GM18909 (cell line): ENCODE results near the gene MLPH.

ENCODE experiments used
- ATAC-seq: cut with Tn5 transposase; IDR thresholded peaks from one replicate; pipeline ENCODE4 v1.9.1; 2021; ENCODE audit warnings: mild to moderate bottlenecking; ENCODE audit not compliant: unreplicated experiment, poor library complexity

The MLPH gene

GRCh38 chr2:237561221-237561620, 74.2 kb downstream of the MLPH start:
- no peak for ATAC-seq

DNA sequence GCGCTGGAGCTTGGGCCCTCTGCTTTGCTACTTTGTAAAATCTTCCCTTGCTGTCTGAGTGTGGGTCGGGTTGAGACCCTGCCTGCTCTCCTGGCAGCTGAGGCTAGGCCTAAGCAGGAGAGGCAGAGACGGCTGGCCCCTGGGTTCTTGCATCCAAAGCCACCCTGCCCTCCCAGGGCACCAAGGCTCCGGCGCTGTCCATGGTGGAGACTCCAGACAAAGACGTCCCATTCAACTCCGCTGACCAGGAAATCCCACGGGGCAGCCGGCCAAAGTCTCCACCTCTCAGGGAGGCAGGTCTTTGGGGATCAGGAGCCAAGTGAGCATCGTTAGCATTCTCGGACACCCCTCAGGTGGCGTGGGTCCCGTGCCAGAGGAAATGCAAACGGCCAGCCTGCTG, 76.8 kb downstream of the MLPH start:
- ATAC-seq = no peak

- ATAC-seq = no peak
Observed at GRCh38 chr2:237564526-237565131, 77.6 kb downstream of the MLPH start.

DNA sequence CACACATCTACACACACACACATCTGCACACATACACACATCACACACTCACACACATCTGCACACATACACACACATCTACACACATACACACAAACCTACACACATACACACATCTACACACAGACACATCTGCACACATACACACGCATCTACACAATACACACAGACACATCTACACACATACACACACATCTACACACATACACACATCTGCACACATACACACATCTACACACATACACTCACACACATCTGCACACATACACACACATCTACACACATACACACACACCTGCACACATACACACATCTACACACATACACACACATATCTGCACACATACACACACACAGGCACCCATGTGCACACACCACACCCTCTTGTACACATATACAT, 78.9 kb downstream of the MLPH start:
- no peak for ATAC-seq

GRCh38 chr2:237566401-237567235, 79.6 kb downstream of the MLPH start, which contains the start of gene PRLH:
Gene PRLH, plus strand, starts transcription at chr2:237566574. Its CDS starts 0 bp downstream, at chr2:237566574.
- ATAC-seq = no peak

DNA sequence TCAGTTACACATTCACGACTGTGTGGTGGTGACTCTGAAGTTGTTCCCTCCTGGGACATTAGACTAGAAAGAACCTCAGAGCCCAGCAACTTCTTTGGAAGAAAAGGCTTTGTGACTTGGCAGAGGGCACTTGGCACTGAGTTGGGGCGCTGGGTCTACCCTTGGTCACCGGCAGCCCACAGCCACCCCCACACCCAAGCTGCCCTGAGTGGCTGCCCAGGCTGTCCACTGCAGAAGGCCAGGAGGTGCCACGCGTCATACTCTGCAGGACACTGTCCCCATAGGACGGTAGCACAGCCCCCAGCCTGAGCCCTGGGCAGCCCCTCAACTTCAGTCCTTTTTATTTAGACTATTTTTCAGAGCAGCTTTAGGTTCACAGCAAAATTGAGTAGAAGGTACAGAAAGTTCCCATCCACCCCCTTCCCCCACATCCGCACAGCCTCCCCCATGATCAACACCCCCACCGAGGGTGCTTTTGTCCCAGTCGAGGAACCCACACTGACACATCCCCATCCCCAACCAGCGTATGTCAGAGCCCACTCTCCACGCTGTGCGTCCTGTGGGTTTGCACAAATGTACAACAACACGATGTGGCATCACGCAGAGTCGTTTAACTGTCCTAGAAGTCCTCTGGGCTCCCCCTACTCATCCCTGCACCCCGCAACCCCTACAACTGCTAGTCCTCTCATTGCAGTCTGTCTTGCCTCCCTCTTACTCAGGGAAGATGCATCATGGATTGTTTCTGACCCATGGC, 80.4 kb downstream of the MLPH start:
- ATAC-seq = no peak

GRCh38 chr2:237568121-237568660, 81.1 kb downstream of the MLPH start:
- ATAC-seq = no peak

DNA sequence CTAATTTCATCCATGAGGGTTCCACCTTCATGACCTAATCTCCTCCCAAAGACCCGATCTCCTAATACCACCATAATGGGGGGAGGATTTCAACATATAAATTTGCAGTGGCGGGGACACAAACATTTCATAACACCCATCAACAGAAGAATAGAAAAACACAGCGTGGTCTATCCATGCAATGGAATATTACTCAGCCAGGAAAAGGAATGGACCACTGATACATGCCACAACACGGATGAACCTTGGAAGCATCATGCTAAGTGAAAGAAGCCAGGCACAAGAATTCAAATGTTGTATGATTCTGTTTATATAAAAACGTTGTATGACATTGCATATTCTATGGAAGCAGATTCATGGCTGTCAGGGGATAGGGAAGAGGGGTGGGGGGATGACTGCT, 82.0 kb downstream of the MLPH start:
- no peak for ATAC-seq

DNA sequence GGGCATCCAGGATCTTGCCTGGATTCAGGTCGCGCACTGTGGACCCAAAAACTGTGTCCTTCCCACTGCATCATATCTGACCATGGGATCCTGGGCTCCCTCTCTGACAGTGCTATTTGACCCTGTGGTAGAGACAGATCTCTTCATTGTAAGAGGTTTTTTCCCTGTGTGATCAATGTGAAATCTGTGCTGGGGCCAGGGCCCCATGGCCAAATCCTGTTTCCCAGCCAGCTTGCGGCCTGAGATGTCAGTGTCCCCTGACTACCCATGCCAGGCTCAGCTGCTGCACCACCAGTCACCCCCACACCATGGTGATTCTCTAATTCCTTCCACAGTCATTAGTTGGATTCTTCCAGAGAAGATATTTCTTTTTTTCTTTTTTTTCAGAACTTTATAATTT, 82.8 kb downstream of the MLPH start:
- no peak for ATAC-seq

DNA sequence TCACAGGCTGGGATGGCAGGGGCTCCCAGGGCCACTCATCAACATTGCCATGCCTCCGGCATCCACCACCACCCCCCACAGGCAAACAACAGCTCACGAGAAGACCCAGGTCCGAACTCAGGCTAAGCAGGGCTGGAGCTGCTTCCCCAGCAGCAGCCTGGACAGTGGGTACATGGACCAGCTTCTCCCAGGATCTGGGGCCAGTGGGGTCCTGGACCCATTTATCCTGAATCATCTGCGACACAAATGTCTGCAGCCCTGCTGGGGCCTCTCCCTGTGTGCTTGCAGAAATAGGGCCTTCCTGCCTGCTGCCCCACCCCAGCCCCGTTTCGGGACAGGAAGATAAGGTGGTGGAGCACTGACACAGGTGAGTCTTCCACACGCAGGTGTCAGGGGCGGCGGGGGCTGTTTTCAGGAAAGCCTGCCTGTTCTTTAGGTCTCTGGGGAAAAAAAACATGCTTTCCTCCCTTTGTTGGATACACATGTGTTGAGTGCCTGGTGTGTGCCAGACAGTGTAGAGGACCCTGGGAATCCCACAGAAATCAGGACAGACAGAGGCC, 83.8 kb downstream of the MLPH start:
- ATAC-seq = no peak

DNA sequence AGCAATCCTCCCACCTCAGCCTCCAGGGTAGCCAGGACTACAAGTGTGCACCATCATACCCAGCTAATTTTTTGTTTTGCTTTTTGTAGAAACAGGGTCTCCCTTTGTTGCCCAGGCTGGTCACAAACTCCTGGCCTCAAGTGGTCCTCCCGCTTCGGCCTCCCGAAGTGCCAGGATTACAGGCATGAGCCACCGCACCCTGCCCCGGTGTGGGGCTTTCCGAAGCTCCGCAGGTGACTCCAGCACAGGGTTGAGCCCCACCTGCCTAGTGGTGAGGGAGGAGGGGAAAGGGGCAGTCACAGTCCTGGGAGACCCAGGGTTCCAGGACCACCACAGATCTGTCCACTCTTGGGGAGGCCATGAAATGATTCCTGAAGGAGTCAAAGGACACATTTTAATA, 84.5 kb downstream of the MLPH start:
- no peak for ATAC-seq

- ATAC-seq = peak; percentile 76
Observed at GRCh38 chr2:237572021-237572741, 85.1 kb downstream of the MLPH start.

DNA sequence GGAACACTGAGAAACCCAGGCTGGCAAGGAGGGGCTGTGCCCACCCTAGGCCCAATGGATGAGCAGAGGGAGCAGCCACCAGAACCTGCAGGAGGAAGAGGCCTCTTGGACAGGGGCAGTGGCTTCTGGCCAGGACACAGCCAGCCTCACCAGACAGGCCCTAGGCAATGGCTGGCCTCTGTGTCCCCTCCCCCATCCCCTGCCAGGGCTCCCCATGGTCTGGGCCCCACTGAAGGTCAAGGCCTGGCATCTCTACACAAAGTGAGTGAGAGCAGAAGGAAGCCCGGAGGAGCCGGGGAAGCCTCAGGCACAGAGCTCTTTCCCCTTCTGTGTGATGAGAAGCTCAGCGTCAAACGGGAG, 85.7 kb downstream of the MLPH start:
- no peak for ATAC-seq

DNA sequence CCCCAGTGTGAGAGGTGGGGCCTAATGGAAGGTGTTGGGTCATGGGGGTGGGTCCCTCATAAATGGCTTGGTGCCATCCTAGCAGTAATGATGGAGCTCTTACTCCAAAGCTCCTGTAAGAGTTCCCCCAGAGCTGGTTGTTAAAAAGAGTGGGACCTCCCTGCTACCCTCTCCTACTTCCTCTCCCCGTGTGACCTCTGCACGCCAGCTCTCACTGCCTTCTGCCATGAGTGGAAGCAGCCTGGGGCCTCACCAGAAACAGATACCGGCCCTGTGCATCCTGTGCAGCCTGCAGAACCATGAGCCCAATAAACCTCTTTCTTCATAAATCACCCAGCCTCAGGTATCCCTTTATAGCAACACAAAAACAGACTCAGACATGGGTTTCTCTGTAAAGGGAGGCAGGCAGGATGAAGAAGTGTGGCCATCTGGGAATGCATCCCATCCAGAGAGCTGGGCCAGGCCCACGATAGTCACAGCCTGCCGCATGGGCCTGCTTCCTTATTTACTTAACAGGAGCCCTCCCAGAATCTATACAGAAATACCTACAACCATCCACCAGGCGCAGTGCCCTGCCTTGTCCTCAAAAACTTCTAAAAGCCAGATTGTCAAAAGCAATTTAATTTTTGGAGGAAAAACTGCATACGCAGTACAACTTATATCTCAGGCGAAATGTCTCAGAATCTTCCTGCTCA, 86.8 kb downstream of the MLPH start:
- no peak for ATAC-seq

DNA sequence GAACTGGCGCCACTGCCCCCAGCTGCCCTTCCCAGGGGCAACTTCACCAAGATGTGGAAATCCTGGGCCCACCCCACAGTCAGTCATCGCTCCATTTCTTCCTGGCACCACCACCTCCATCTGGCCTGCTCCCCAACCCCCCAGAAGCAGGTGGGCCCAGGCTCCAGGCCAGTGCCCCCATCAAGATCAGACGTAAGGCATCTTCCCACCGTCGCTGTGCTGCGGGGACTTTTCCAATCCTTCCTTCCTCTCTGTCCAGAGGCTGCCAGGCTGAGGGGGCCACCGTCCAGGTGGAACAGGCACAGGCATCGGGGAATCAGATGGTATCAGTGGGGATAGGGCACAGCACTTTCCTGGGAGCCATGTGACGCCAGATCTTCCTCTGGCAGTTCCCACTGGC, 87.4 kb downstream of the MLPH start:
- ATAC-seq = no peak

GRCh38 chr2:237574894-237575868, 88.1 kb downstream of the MLPH start:
- ATAC-seq = no peak

GRCh38 chr2:237575869-237576862, 89.1 kb downstream of the MLPH start:
- ATAC-seq = no peak
